ENCODE data around the gene ZNF74. TPM values are rescaled to one million over a fixed set of nuclear protein-coding genes. Genes with fewer than 3 reads are reported as not detected.

Gene ZNF74
- total RNA-seq, 1 experiment from 2014 or later: 8.1 TPM

- ChIA-PET CTCF (no interaction called here), POLR2A (ENCODE audit: unreplicated experiment) (no interaction called here)
- Histone ChIP-seq H3K4me1 (replicated peaks; ENCODE audit: insufficient read depth) (no peaks in the 10 kb centered on the region), H3K9me3 (ENCODE audit: insufficient read depth, low read depth) (no peaks in the 10 kb centered on the region), H3K79me2 (ENCODE audit: low read depth) (no peaks in the 10 kb centered on the region), H3K27me3 (ENCODE audit: insufficient read depth, low read depth) (no peaks in the 10 kb centered on the region), H4K20me1 (ENCODE audit: insufficient read depth) (no peaks in the 10 kb centered on the region), H2AFZ (no peak overlapping the region), H3K9me2 (ENCODE audit: insufficient read depth) (no peaks in the 10 kb centered on the region), H3K27ac (no peak overlapping the region), H3K4me3 (no peak overlapping the region), H3K36me3 (ENCODE audit: low read depth) (no peaks in the 10 kb centered on the region), H3K4me2 (no peak overlapping the region), H3F3A (ENCODE audit: insufficient read depth, low read depth) (no peaks in the 10 kb centered on the region)
- intact Hi-C loops (cut with micrococcal nuclease; ENCODE audit: unreplicated experiment): no loop called here
- TF ChIP-seq EZH2 (IDR thresholded peaks at IDR 0.05; ENCODE audit: low read depth) (no peak), CTCF (conservative IDR thresholded peaks at IDR 0.05) (no peak)
- no peak for DNase-seq
- no TSS peak for BruUV-seq (replicated peaks)
Observed at GRCh38 chr22:20439928-20440575, 46.1 kb downstream of the ZNF74 start.

DNA sequence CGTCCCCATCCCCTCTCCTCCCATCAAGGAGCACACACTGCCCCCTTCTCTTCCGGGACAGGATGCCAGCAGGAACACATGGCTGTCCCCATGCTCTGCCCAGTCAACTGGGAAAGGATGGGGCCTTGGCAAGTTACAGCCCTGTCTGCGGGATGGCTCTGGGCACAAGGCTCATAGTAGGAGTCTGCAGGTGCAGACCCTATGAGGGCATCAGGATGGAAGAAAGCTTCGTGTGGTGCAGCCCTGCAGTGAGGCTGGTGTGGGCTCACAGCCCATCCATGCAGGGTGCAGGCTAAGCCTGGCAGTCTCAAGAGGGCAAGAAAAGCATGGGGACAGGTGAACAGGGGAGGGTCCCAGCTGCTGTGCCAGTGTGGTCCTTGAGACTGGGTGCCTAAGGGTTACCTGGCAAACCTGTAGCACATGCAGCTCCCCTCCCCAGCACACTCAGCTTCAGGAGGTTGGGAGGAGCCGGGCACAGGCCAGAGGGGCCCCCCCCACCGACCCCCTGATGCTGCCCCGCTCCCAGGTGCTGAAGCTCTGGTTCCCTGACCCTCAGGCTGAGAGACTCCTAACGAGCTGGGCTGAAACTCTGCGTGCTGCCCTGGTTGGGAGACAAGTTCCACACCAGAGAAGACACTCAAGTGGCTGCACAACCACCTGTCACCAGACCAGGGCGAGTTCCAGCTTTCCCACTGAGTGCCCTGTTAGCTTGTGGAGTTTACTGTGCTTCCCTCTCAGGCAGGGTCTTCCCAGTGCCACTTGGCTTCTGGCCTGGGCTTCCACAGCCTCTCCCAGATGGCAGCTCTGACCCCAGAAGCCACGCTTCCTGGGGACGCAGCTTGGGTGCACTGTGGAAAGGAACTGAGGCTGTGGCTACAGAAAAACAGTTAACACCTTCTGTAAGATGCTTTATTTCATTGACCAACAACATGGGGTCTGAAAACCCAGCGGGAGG lies 47.0 kb downstream of the ZNF74 start:
- H3K79me2 ChIP-seq (ENCODE audit: low read depth): no peaks in the 10 kb centered on the region
- no peak for DNase-seq
- H3K9me3 ChIP-seq (ENCODE audit: insufficient read depth, low read depth): no peaks in the 10 kb centered on the region
- ChIA-PET CTCF (no interaction called here), POLR2A (ENCODE audit: unreplicated experiment) (no interaction called here)
- H3K4me3 ChIP-seq: no peak overlapping the region
- no peak overlapping the region for H3K27ac ChIP-seq
- H3K4me1 ChIP-seq (replicated peaks; ENCODE audit: insufficient read depth): no peaks in the 10 kb centered on the region
- no peaks in the 10 kb centered on the region for H3K36me3 ChIP-seq (ENCODE audit: low read depth)
- no peaks in the 10 kb centered on the region for H3K9me2 ChIP-seq (ENCODE audit: insufficient read depth)
- no peak overlapping the region for H3K4me2 ChIP-seq
- intact Hi-C loops (cut with micrococcal nuclease; ENCODE audit: unreplicated experiment): no loop called here
- H3K27me3 ChIP-seq (ENCODE audit: insufficient read depth, low read depth): no peaks in the 10 kb centered on the region
- no peaks in the 10 kb centered on the region for H3F3A ChIP-seq (ENCODE audit: insufficient read depth, low read depth)
- H2AFZ ChIP-seq: no peak overlapping the region
- H4K20me1 ChIP-seq (ENCODE audit: insufficient read depth): no peaks in the 10 kb centered on the region
- no peak for TF ChIP-seq EZH2 (IDR thresholded peaks at IDR 0.05; ENCODE audit: low read depth)
- no peak for TF ChIP-seq CTCF (conservative IDR thresholded peaks at IDR 0.05)
- BruUV-seq (replicated peaks): no TSS peak

DNA sequence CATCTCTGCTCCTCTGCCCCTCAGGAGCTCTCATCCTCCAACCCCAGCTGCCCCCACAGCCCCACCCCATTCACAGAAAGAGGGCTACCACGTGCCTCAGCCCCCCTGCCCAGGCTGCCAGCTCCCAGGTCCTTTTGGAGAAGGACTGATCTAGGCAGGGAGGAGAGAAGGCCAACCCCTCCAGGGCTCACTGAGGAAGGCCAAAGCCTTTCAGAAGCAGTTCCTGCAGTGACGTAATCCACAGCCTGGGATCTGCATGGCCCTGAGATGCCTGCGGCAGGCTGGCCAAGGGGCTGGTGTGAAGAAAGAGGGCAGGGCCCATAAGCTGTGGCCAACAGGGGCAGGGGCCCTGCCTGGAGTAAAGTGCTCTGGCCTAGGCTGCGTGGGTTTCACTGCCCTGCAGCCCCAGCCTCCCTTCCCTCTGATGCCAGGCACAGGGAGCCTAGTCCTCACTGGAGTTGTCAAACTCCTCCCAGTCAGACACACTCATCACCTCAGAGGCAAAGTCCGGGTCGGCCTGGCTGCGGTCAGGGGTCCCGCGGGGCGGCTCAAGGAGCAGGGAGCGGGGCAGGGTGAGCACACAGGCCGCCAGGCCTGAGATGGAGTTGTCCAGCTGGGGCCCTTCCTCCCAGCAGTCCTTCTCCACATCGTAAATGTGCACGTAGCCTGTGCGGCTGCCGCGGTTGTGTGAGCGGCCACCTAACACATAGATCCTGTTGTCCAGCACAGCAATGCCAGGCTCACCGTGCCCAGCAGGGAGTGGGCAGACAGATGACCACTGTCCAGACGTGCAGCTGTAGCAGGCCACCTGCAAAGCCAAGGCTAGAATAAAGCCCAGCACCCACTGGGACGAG lies 47.9 kb downstream of the ZNF74 start:
- H3K36me3 ChIP-seq (ENCODE audit: low read depth): no peaks in the 10 kb centered on the region
- no peaks in the 10 kb centered on the region for H3F3A ChIP-seq (ENCODE audit: insufficient read depth, low read depth)
- TF ChIP-seq EZH2 (IDR thresholded peaks at IDR 0.05; ENCODE audit: low read depth): no peak
- no peak for TF ChIP-seq CTCF (conservative IDR thresholded peaks at IDR 0.05)
- H3K4me1 ChIP-seq (replicated peaks; ENCODE audit: insufficient read depth): no peaks in the 10 kb centered on the region
- H3K79me2 ChIP-seq (ENCODE audit: low read depth): no peaks in the 10 kb centered on the region
- no peaks in the 10 kb centered on the region for H3K9me2 ChIP-seq (ENCODE audit: insufficient read depth)
- H3K4me3 ChIP-seq: no peak overlapping the region
- BruUV-seq (replicated peaks): no TSS peak
- no peaks in the 10 kb centered on the region for H3K9me3 ChIP-seq (ENCODE audit: insufficient read depth, low read depth)
- ChIA-PET POLR2A (ENCODE audit: unreplicated experiment) (no interaction called here), CTCF (no interaction called here)
- no peak overlapping the region for H3K4me2 ChIP-seq
- H4K20me1 ChIP-seq (ENCODE audit: insufficient read depth): no peaks in the 10 kb centered on the region
- H2AFZ ChIP-seq: no peak overlapping the region
- no peak overlapping the region for H3K27ac ChIP-seq
- DNase-seq: no peak
- no peaks in the 10 kb centered on the region for H3K27me3 ChIP-seq (ENCODE audit: insufficient read depth, low read depth)
- intact Hi-C loops (cut with micrococcal nuclease; ENCODE audit: unreplicated experiment): no loop called here

All from PC-9 (cell line).